ENCODE measurements around the gene GLI1.

DNA sequence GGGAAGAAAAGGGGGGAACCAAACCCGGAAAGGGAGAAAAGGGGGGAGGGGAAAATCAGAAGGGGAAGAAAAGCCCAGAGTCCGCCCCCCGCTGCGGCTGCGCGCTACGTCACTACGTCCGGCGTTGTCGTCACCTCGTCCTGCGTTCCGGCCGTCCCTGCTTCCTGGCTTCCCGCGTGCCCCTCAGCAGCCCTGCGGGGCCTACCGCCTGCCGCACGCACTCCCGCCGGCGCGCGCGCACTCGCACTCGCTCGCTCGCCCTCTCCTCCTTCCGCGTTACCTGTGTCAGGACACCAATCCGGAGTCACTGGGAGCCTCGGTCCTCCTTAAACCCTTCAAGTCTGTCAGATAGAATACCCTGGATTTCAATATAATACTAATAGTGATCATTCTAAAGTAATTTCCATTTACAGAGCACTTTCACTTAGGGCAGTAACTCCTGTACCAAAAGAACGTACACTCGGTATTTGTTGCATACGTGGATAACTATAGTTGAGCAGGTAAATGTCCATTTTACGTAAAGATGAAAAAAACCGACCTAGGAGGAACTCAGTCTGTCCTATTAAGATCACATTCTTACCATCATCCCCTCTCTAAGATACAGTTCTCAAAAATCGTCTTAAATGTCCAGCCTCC lies 28.5 kb upstream of the GLI1 start, which contains the start of gene R3HDM2:
- TF ChIP-seq MYC (IDR thresholded peaks at IDR 0.05; ENCODE audit: borderline replicate concordance, low read length) (peak; percentile 92), CTCF (IDR thresholded peaks at IDR 0.05) (no peak), POLR2AphosphoS2 (conservative IDR thresholded peaks at IDR 0.05; ENCODE audit: low read length) (no peak), ATOH8 (CRISPR knock-in tag; IDR thresholded peaks at IDR 0.05; ENCODE audit: low read depth) (peak; percentile 59; the same call in 1 of the 2 replicates), JUN (IDR thresholded peaks at IDR 0.05) (peak; percentile 76 to 94), USF2 (IDR thresholded peaks at IDR 0.05) (0 out of 2 replicates have a peak, but pooled peaks have one; percentile 36), FOSL2 (IDR thresholded peaks at IDR 0.05) (no peak), FOSL2 (CRISPR knock-in tag; IDR thresholded peaks at IDR 0.05) (no peak), RFX5 (IDR thresholded peaks at IDR 0.05) (peak; percentile 22; the same call in 1 of the 2 replicates), EP300 (IDR thresholded peaks at IDR 0.05) (peak in 1 of 2 experiments; percentile 30; a peak in 1 of 5 replicates), MAFK (IDR thresholded peaks at IDR 0.05; ENCODE audit: partially characterized antibody) (no peak), CHD4 (IDR thresholded peaks at IDR 0.05; ENCODE audit: borderline replicate concordance) (no peak), NR3C1 (IDR thresholded peaks at IDR 0.05) (no peak)
- TF ChIP-seq, protein P1, sequence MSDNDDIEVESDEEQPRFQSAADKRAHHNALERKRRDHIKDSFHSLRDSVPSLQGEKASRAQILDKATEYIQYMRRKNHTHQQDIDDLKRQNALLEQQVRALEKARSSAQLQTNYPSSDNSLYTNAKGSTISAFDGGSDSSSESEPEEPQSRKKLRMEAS (IDR thresholded peaks at IDR 0.05) = peak; percentile 99
